ENCODE results near the gene DDX54.

DNA sequence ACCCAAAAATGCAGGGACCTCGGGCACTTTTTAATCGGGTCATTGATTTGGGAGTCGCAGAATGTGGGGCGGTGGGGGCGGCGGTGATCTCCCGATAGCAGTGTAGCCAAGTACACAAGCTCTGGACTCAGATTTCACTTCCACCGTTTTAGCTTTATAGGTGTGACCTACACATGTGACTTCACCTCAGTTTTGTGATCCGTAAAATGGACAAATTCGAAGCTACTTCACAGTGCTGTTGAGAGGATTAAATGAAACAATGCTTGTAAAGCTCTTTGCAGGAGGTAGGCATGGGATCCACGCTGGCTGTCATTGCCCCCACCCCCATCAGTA, 721 bp upstream of the DDX54 start:
- TF ChIP-seq, protein P1, sequence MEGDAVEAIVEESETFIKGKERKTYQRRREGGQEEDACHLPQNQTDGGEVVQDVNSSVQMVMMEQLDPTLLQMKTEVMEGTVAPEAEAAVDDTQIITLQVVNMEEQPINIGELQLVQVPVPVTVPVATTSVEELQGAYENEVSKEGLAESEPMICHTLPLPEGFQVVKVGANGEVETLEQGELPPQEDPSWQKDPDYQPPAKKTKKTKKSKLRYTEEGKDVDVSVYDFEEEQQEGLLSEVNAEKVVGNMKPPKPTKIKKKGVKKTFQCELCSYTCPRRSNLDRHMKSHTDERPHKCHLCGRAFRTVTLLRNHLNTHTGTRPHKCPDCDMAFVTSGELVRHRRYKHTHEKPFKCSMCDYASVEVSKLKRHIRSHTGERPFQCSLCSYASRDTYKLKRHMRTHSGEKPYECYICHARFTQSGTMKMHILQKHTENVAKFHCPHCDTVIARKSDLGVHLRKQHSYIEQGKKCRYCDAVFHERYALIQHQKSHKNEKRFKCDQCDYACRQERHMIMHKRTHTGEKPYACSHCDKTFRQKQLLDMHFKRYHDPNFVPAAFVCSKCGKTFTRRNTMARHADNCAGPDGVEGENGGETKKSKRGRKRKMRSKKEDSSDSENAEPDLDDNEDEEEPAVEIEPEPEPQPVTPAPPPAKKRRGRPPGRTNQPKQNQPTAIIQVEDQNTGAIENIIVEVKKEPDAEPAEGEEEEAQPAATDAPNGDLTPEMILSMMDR (IDR thresholded peaks at IDR 0.05) = no peak
- no peak for TF ChIP-seq POLR2A (IDR thresholded peaks at IDR 0.05)

Measured in adrenal gland (tissue), 5 donors.